Immature natural killer cell (primary cell): ENCODE data around the gene ZCCHC13. TPM values are rescaled to one million over a fixed set of nuclear protein-coding genes. Genes with fewer than 3 reads are reported as not detected.
A peak's percentile ranks its signal among the peaks of the same experiment; 100 is the strongest.

Experiments
- DNase-seq, 3 donors: peaks; one replicate each; pipeline ENCODE4 v3.0.0; 2022; ENCODE audit warnings: mixed read lengths in 1 of 3
- H3K27ac Mint-ChIP-seq, 6 donors: one replicate each; pipeline ENCODE4 v1.8.0; 2020; ENCODE audit warnings: mixed read lengths in 6 of 6, mild to moderate bottlenecking in 5 of 6, inconsistent platforms in 4 of 6, moderate library complexity in 3 of 6
- H3K27me3 Mint-ChIP-seq, 3 donors: one replicate each; pipeline ENCODE4 v1.8.0; 2020 to 2021; ENCODE audit warnings: low read depth in 3 of 3, mild to moderate bottlenecking in 3 of 3, mixed read lengths in 3 of 3, moderate library complexity in 3 of 3, inconsistent platforms in 1 of 3
- H3K36me3 Mint-ChIP-seq, 3 donors: one replicate each; pipeline ENCODE4 v1.8.0; 2020; ENCODE audit warnings: mixed read lengths in 3 of 3, inconsistent platforms in 2 of 3, mild to moderate bottlenecking in 2 of 3
- H3K4me1 Mint-ChIP-seq, 2 donors: one replicate each; pipeline ENCODE4 v1.8.0; 2020; ENCODE audit warnings: inconsistent platforms in 2 of 2, mild to moderate bottlenecking in 2 of 2, mixed read lengths in 2 of 2, moderate library complexity in 1 of 2
- H3K4me3 Mint-ChIP-seq, 5 donors: one replicate each; pipeline ENCODE4 v1.8.0; 2020; ENCODE audit warnings: mild to moderate bottlenecking in 5 of 5, mixed read lengths in 5 of 5, inconsistent platforms in 3 of 5, moderate library complexity in 3 of 5
- H3K9me3 Mint-ChIP-seq, 6 donors: one replicate each; pipeline ENCODE4 v1.8.0; 2020; ENCODE audit warnings: mild to moderate bottlenecking in 6 of 6, mixed read lengths in 6 of 6, inconsistent platforms in 4 of 6, moderate library complexity in 3 of 6
- polyA plus RNA-seq, 3 donors: library from polyadenylated mRNA; unstranded; fragments of 300-500 nt; fragmentation: Illumina TruSeq; gene quantifications; one replicate each; pipeline ENCODE4 v1.2.3, GENCODE V29; 2021

Gene ZCCHC13
- polyA plus RNA-seq, 3 donors from 2014 or later = not detected

DNA sequence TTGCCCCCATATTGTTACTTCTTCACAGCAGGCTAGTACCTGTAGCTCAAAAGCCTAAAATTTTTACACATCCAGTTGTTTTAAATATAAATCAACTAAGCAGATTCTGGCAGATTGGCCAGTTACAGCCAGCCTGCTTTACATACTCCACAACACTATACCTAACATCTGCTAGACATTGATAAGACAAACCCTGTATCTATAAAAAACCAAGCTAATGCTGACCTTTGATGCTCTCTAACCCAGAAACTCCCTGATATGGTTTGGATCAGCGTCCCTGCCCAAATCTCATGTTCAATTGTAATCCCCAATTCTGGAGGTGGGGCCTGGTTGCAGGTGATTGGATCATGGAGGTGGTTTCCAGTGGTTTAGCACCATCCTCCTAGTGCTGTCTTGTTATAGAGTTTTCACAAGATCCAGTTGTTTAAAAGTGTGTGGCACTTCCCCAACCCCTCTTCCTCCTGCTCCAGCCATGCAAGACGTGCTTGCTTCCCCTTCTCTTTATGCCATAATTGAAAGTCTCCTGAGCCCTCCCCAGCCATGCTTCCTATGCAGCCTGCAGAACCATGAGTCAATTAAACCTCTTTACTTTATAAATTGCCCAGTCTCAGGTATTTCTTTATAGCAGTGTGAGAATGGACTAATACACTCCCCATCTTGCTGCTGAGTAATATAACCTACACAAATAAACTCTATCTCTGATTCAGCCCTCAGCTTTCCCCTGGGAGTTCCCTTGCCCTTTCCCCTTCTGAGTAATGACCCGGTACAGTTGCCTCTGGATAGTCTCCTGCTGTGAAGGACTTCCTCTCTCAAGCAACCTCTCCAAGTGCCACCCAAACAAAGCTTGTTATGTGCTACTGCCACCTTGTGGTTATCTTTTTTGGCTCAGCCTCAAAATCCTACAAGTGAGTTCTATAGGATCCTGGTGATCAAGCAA is 39.6 kb downstream of the ZCCHC13 start:
- DNase-seq = peak; percentile 23 to 49 (median 39)
- Mint-ChIP-seq H3K27me3 (peaks cover 0 to 5% (median 2%) of the 10 kb centered on the region in 3 donors), H3K36me3 (no peaks in the 10 kb centered on the region), H3K9me3 (no peaks in the 10 kb centered on the region), H3K27ac (no peak overlapping the region), H3K4me1 (no peaks in the 10 kb centered on the region), H3K4me3 (no peak overlapping the region)

DNA sequence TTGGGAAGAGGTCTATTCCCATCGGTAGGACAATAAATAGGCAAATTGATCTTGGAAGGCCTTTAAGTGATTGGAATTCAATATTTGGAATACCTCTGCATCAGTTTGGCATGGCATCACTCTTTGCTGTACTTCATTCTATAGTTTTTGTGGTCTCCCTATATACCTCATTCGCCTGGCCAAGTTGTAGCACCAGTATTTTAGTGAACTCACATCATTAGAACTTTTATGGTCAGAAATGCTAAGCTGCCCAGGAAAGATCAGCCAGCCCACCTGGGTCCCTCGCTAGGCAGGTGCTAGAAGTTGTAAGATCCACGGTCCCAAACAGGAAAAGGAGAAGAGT is 40.3 kb downstream of the ZCCHC13 start:
- Mint-ChIP-seq H3K9me3 (no peaks in the 10 kb centered on the region), H3K4me1 (no peaks in the 10 kb centered on the region), H3K4me3 (no peak overlapping the region), H3K36me3 (no peaks in the 10 kb centered on the region), H3K27me3 (peaks cover 0 to 2% (median 0%) of the 10 kb centered on the region in 3 donors), H3K27ac (no peak overlapping the region)
- no peak for DNase-seq

DNA sequence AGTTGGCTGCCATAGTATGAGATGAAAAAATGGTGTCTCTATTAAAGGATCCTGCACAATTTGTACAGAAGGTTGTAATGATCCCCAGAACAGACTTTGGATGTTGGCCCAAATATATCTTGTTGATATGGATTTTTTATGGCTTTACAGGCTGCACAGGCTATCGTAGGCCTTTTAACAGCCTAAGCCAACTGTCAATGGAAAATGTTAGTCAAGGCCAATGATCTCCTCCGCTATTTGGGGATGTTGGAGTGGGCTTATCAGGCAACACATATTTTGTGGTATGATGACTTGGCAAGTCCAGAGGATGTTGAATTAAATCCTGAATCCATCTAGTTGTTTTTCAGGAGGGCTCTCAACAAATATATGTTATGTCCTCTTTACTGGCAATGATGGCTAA is 42.1 kb downstream of the ZCCHC13 start:
- no peak for DNase-seq
- Mint-ChIP-seq H3K4me3 (no peak overlapping the region), H3K36me3 (no peaks in the 10 kb centered on the region), H3K27ac (no peak overlapping the region), H3K4me1 (no peaks in the 10 kb centered on the region), H3K27me3 (peaks cover 0 to 2% (median 0%) of the 10 kb centered on the region in 3 donors), H3K9me3 (no peaks in the 10 kb centered on the region)

DNA sequence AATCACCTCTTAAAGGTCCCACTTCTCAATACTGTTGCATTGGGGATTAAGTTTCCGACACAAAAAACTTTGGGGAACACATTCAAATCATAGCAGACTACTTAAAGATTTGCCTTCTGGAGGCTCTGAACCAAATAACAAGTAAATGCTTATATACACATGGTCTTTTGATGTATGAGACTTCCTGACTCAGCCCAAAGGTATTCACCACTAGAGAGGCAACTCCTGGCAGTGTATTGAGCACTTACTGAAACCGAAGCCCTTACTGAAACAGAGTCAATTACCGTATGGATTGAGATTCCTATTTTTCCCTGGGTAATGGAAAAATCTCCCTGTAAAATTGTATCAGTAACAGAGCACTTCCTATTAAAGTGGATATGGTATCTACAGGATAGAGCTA is 45.4 kb downstream of the ZCCHC13 start:
- peaks cover 6 to 10% of the 10 kb centered on the region in 2 donors for H3K4me1 Mint-ChIP-seq
- no peaks in the 10 kb centered on the region for H3K36me3 Mint-ChIP-seq
- DNase-seq = no peak
- no peak overlapping the region for H3K4me3 Mint-ChIP-seq
- H3K27me3 Mint-ChIP-seq = peaks cover 0 to 2% (median 0%) of the 10 kb centered on the region in 3 donors
- H3K27ac Mint-ChIP-seq = no peak overlapping the region
- no peaks in the 10 kb centered on the region for H3K9me3 Mint-ChIP-seq

DNA sequence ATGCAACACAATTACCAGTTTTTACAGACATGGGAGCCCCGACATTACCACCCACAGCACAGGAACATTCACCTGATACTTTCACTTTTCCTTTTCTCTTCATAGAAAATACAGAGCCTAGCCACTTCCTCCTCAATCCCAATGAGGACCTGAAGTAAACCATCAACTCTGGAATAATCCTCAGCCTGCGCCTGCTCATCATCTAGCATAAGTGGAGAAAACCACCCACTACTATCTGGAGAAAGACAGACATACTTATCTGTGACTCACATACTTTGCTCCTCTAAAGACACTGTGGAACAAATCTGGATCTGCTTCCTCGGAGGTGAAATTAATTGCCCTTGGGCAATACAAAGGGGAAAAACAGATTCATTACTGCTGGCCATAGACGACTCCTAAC is 47.8 kb downstream of the ZCCHC13 start:
- H3K27ac Mint-ChIP-seq = peak overlapping the region in 1 of 6 donors; percentile 8
- peak overlapping the region in 2 of 5 donors; percentile 6 to 31 for H3K4me3 Mint-ChIP-seq
- H3K4me1 Mint-ChIP-seq = peaks cover 6 to 10% of the 10 kb centered on the region in 2 donors
- no peak for DNase-seq
- H3K9me3 Mint-ChIP-seq = no peaks in the 10 kb centered on the region
- H3K36me3 Mint-ChIP-seq = no peaks in the 10 kb centered on the region
- H3K27me3 Mint-ChIP-seq = no peaks in the 10 kb centered on the region

DNA sequence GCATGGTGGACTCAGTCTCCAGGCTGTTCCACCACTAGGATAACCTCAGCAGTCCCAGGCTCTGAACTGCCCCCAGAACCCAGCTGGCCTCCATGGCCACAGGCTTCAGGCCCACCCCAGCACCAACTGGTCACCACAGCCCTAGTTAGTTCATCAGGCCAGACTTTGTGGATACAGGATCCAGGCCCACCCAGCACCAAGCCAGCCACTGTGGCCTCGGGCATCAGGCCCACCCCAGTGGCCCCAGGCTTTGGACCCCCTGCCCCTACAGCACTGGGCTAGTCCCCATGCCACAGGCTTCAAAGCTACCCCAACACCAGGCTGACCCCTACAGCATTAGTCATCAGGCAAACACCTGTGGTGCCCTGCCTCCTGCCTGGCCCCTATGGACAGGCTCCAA is 50.0 kb downstream of the ZCCHC13 start:
- Mint-ChIP-seq H3K4me1 (peaks cover 6 to 10% of the 10 kb centered on the region in 2 donors), H3K4me3 (no peak overlapping the region), H3K27me3 (peaks cover 0 to 9% (median 5%) of the 10 kb centered on the region in 3 donors), H3K36me3 (no peaks in the 10 kb centered on the region), H3K27ac (no peak overlapping the region), H3K9me3 (no peaks in the 10 kb centered on the region)
- no peak for DNase-seq

Other genes with a start within 250 kb of the ZCCHC13 start
- under 1 TPM in 2 of 3 donors, not detected in 1; 0.06 to 0.07 TPM for gene SLC16A2, start 117.3 kb downstream of the ZCCHC13 start, polyA plus RNA-seq